ENCODE results near the gene SAE1. TPM values are rescaled to one million over a fixed set of nuclear protein-coding genes. Genes with fewer than 3 reads are reported as not detected.
A peak's percentile ranks its signal among the peaks of the same experiment; 100 is the strongest.
"Not testable (repeated sequence)": the region's sequence is repeated elsewhere in the genome, so short reads cannot be mapped to it uniquely, and the experiment has no call there.

SAE1 gene
- total RNA-seq, 1 experiment from 2014 or later: 251 TPM

GRCh38 chr19:47247308-47247990, 116.8 kb downstream of the SAE1 start:
- Mint-ChIP-seq H3K27ac (ENCODE audit: unreplicated experiment) (no peak overlapping the region), H3K36me3 (ENCODE audit: insufficient read depth, unreplicated experiment) (peaks cover 13% of the 10 kb centered on the region), H3K27me3 (ENCODE audit: insufficient read depth, unreplicated experiment) (no peaks in the 10 kb centered on the region), H3K9me3 (ENCODE audit: unreplicated experiment) (no peaks in the 10 kb centered on the region), H3K4me1 (ENCODE audit: low read depth, unreplicated experiment) (peaks cover 10% of the 10 kb centered on the region), H3K4me3 (ENCODE audit: unreplicated experiment) (no peak overlapping the region)
- Histone ChIP-seq H3K9me3 (no peaks in the 10 kb centered on the region), H3K36me3 (ENCODE audit: control insufficient read depth, insufficient read depth, low read length) (no peaks in the 10 kb centered on the region), H3K27me3 (replicated peaks; ENCODE audit: control insufficient read depth, insufficient read depth, low read length) (no peaks in the 10 kb centered on the region), H3K4me3 (ENCODE audit: low read depth, low read length) (no peak overlapping the region), H3K4me1 (peaks cover 3% of the 10 kb centered on the region; the same call in 1 of the 2 replicates)
- ChIA-PET POLR2A (no interaction called here), CTCF (interaction anchor here (0.9 to 4.5 kb wide), 2 partner anchors 9 to 37 kb away, joined by 5 to 234 read pairs; partner anchors contain the start of gene CCDC9)
- no TSS peak for BruUV-seq (replicated peaks)
- intact Hi-C loops (cut with micrococcal nuclease; ENCODE audit: unreplicated experiment): loop anchor here (5.0 kb wide), 1 partner anchor 230 kb away; the partner anchor contains the start of gene NPAS1
- TF ChIP-seq, protein P1, sequence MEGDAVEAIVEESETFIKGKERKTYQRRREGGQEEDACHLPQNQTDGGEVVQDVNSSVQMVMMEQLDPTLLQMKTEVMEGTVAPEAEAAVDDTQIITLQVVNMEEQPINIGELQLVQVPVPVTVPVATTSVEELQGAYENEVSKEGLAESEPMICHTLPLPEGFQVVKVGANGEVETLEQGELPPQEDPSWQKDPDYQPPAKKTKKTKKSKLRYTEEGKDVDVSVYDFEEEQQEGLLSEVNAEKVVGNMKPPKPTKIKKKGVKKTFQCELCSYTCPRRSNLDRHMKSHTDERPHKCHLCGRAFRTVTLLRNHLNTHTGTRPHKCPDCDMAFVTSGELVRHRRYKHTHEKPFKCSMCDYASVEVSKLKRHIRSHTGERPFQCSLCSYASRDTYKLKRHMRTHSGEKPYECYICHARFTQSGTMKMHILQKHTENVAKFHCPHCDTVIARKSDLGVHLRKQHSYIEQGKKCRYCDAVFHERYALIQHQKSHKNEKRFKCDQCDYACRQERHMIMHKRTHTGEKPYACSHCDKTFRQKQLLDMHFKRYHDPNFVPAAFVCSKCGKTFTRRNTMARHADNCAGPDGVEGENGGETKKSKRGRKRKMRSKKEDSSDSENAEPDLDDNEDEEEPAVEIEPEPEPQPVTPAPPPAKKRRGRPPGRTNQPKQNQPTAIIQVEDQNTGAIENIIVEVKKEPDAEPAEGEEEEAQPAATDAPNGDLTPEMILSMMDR (IDR thresholded peaks at IDR 0.05; ENCODE audit: insufficient read depth in 1 of 2, low read depth in 1 of 2, low read length in 1 of 2, severe bottlenecking in 1 of 2, unreplicated experiment in 1 of 2): peak; percentile 84 to 95
- peak in 1 of 2 experiments; percentile 82 for DNase-seq

GRCh38 chr19:47253016-47253415, 122.4 kb downstream of the SAE1 start:
- not testable (repeated sequence) for BruUV-seq (replicated peaks)

DNA sequence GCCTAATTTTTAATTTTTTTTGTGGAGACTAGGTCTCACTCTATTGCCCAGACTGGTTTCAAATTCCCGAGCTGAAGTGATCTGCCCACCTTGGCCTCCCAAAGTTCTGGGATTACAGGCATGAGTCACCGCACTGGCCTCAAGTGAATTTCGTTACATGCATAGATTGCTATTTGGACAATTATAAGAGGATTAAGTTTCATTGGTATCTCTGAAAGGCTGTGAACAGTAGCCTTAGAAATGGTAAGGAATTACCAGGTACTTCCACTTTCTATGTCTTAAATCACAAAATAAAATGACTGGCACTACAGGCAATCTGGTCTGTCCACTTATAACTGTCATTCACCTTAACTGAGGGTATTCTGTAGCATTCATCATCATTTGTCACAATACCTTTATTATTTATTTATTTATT, 122.8 kb downstream of the SAE1 start:
- ChIA-PET CTCF (interaction anchor here (0.6 to 1.2 kb wide), 2 partner anchors 9 to 27 kb away, joined by 3 to 5 read pairs; no protein-coding TSS in a partner anchor), POLR2A (no interaction called here)
- Mint-ChIP-seq H3K27ac (ENCODE audit: unreplicated experiment) (no peak overlapping the region), H3K4me3 (ENCODE audit: unreplicated experiment) (no peak overlapping the region), H3K9me3 (ENCODE audit: unreplicated experiment) (no peaks in the 10 kb centered on the region), H3K36me3 (ENCODE audit: insufficient read depth, unreplicated experiment) (peaks cover 40% of the 10 kb centered on the region), H3K27me3 (ENCODE audit: insufficient read depth, unreplicated experiment) (no peaks in the 10 kb centered on the region), H3K4me1 (ENCODE audit: low read depth, unreplicated experiment) (peaks cover 18% of the 10 kb centered on the region)
- DNase-seq: no peak
- H3K4me1 ChIP-seq: peaks cover 17% of the 10 kb centered on the region
- H3K36me3 ChIP-seq (ENCODE audit: control insufficient read depth, insufficient read depth, low read length): no peaks in the 10 kb centered on the region
- no peaks in the 10 kb centered on the region for H3K27me3 ChIP-seq (replicated peaks; ENCODE audit: control insufficient read depth, insufficient read depth, low read length)
- TF ChIP-seq, protein P1 (IDR thresholded peaks at IDR 0.05; ENCODE audit: insufficient read depth in 1 of 2, low read depth in 1 of 2, low read length in 1 of 2, severe bottlenecking in 1 of 2, unreplicated experiment in 1 of 2): no peak
- no peaks in the 10 kb centered on the region for H3K9me3 ChIP-seq
- no peak overlapping the region for H3K4me3 ChIP-seq (ENCODE audit: low read depth, low read length)
- no TSS peak for BruUV-seq (replicated peaks)
- intact Hi-C loops (cut with micrococcal nuclease; ENCODE audit: unreplicated experiment): loop anchor here (10.0 kb wide), 1 partner anchor 389 kb away; the partner anchor contains the start of gene ARHGAP35

More at GRCh38 chr19:47253016-47253415, 122.4 kb downstream of the SAE1 start:
- intact Hi-C loops (cut with micrococcal nuclease; ENCODE audit: unreplicated experiment): loop anchor here (10.0 kb wide), 1 partner anchor 388 kb away; the partner anchor contains the start of gene ARHGAP35
- peaks cover 16% of the 10 kb centered on the region for H3K4me1 Mint-ChIP-seq (ENCODE audit: low read depth, unreplicated experiment)
- H3K4me3 Mint-ChIP-seq (ENCODE audit: unreplicated experiment); H3K27ac Mint-ChIP-seq (ENCODE audit: unreplicated experiment); H3K36me3 ChIP-seq (ENCODE audit: control insufficient read depth, insufficient read depth, low read length); H3K27me3 ChIP-seq (replicated peaks; ENCODE audit: control insufficient read depth, insufficient read depth, low read length); DNase-seq; POLR2A ChIA-PET; H3K27me3 Mint-ChIP-seq (ENCODE audit: insufficient read depth, unreplicated experiment); H3K9me3 ChIP-seq; H3K9me3 Mint-ChIP-seq (ENCODE audit: unreplicated experiment); H3K4me3 ChIP-seq (ENCODE audit: low read depth, low read length): not testable (repeated sequence)
- peaks cover 12% of the 10 kb centered on the region for H3K4me1 ChIP-seq
- CTCF ChIA-PET: interaction anchor here (0.6 to 1.2 kb wide), 2 partner anchors 9 to 27 kb away, joined by 3 to 5 read pairs; no protein-coding TSS in a partner anchor
- peaks cover 39% of the 10 kb centered on the region for H3K36me3 Mint-ChIP-seq (ENCODE audit: insufficient read depth, unreplicated experiment)

Data from Caco-2 (cell line).